CD4-positive, alpha-beta T cell (primary cell): ENCODE measurements around the gene SF3B2. TPM values are rescaled to one million over a fixed set of nuclear protein-coding genes. Genes with fewer than 3 reads are reported as not detected.

Experiments
- ATAC-seq: fragments of 200-7000 bp; cut with Tn5 transposase; one replicate; pipeline ENCODE4 v1.10.0; 2022; ENCODE audit warnings: mild to moderate bottlenecking; ENCODE audit not compliant: poor library complexity
- CTCF ChIA-PET: fragments of 350-600 bp; sonication (Branson Sonifier 250); formaldehyde crosslinking; loops from one replicate; lab custom pipeline; 2021; ENCODE audit warnings: antibody characterized with exemption, inconsistent platforms; lab: Charles Lee
- POLR2A ChIA-PET: fragments of 350-600 bp; sonication (Branson Sonifier 250); formaldehyde crosslinking; loops from one replicate; lab custom pipeline; 2021; ENCODE audit warnings: antibody characterized with exemption, inconsistent platforms; lab: Charles Lee
- DNase-seq, 14 experiments: peaks; one replicate each; pipeline ENCODE4 v3.0.0-alpha.2; 2013 to 2020; ENCODE audit warnings: mixed read lengths in 2 of 14
- H3K27ac ChIP-seq, 2 donors: one replicate each; pipeline versions ENCODE4 v1.5.1 to v1.7.0; 2013; ENCODE audit warnings: low read length in 2 of 2, low read depth in 1 of 2, mild to moderate bottlenecking in 1 of 2
- H3K27me3 ChIP-seq, 2 experiments: 1 replicate in 1 of 2; 2 replicates in 1 of 2; pipeline versions ENCODE4 v1.6.1 to v1.7.0; 2013; ENCODE audit warnings: low read length in 2 of 2, control low read depth in 1 of 2, mild to moderate bottlenecking in 1 of 2, moderate library complexity in 1 of 2; ENCODE audit not compliant: insufficient read depth in 2 of 2, control insufficient read depth in 1 of 2
- H3K36me3 ChIP-seq: one replicate; pipeline ENCODE4 v1.6.1; 2013; ENCODE audit warnings: low read length, control low read depth; ENCODE audit not compliant: insufficient read depth
- H3K4me1 ChIP-seq: one replicate; pipeline ENCODE4 v1.6.1; 2013; ENCODE audit warnings: low read length, control low read depth; ENCODE audit not compliant: insufficient read depth
- H3K4me3 ChIP-seq: one replicate; pipeline ENCODE4 v1.5.1; 2013; ENCODE audit warnings: mild to moderate bottlenecking, low read length, moderate library complexity
- H3K9me3 ChIP-seq, 2 experiments: 1 replicate in 1 of 2; 2 replicates in 1 of 2; pipeline versions ENCODE4 v1.6.1 to v1.7.0; 2013; ENCODE audit warnings: low read length in 2 of 2, mild to moderate bottlenecking in 2 of 2, control low read depth in 1 of 2, moderate library complexity in 1 of 2; ENCODE audit not compliant: control insufficient read depth in 1 of 2, insufficient read depth in 1 of 2
- H3K27ac Mint-ChIP-seq: one replicate; pipeline ENCODE4 v1.8.0; 2020; ENCODE audit warnings: mixed read lengths
- H3K27me3 Mint-ChIP-seq: one replicate; pipeline ENCODE4 v1.8.0; 2021; ENCODE audit warnings: mixed read lengths
- H3K36me3 Mint-ChIP-seq: one replicate; pipeline ENCODE4 v1.8.0; 2021; ENCODE audit warnings: low read depth, mixed read lengths
- H3K4me1 Mint-ChIP-seq: one replicate; pipeline ENCODE4 v1.8.0; 2021; ENCODE audit warnings: low read depth, mixed read lengths
- H3K4me3 Mint-ChIP-seq: one replicate; pipeline ENCODE4 v1.8.0; 2020; ENCODE audit warnings: mild to moderate bottlenecking, mixed read lengths
- H3K9me3 Mint-ChIP-seq: one replicate; pipeline ENCODE4 v1.8.0; 2020; ENCODE audit warnings: mixed read lengths
- CTCF ChIP-seq: fragments of 200-600 bp; IDR thresholded peaks from one replicate; pipeline ENCODE4 v1.8.0; 2022; ENCODE audit warnings: antibody characterized with exemption, mild to moderate bottlenecking
- intact Hi-C, 2 experiments: fragments of 100-400 bp; cut with DNase I in 1 of 2; cut with micrococcal nuclease in 1 of 2; formaldehyde crosslinking; loops; one replicate each; pipeline versions ENCODE4 v1.15.1 to v1.9.0; 2023 to 2025; cut with DNase I, micrococcal nuclease
- total RNA-seq, 174 experiments: library from RNA in 2 of 174; stranded (reverse) in 2 of 174; gene quantifications; one replicate each; pipeline ENCODE4 v1.2.3 and lab custom pipeline; 2021 to 2026

SF3B2 gene
- total RNA-seq, 2 experiments from 2014 or later = 182 to 196 TPM

- peaks cover 19% of the 10 kb centered on the region for H3K4me1 Mint-ChIP-seq
- CTCF ChIA-PET = no interaction called here
- intact Hi-C loops = no loop called here
- peaks cover 97% of the 10 kb centered on the region for H3K36me3 Mint-ChIP-seq
- POLR2A ChIA-PET = interaction anchor here (2.0 kb wide), 1 partner anchor 9 kb away, joined by 6 read pairs; the partner anchor contains the start of gene SF3B2
- no peaks in the 10 kb centered on the region for H3K27me3 Mint-ChIP-seq
- H3K9me3 Mint-ChIP-seq = no peaks in the 10 kb centered on the region
- H3K9me3 ChIP-seq = peaks cover 0 to 3% of the 10 kb centered on the region in 2 experiments
- no peak overlapping the region for H3K4me3 ChIP-seq
- TF ChIP-seq CTCF = no peak
- peaks cover 97% of the 10 kb centered on the region for H3K36me3 ChIP-seq
- DNase-seq (no peak), ATAC-seq (no peak)
- H3K27me3 ChIP-seq = no peaks in the 10 kb centered on the region
- no peak overlapping the region for H3K27ac ChIP-seq
- peaks cover 5% of the 10 kb centered on the region for H3K4me1 ChIP-seq
- H3K4me3 Mint-ChIP-seq = no peak overlapping the region
- peak overlapping the region; percentile 41 for H3K27ac Mint-ChIP-seq
Observed at GRCh38 chr11:66061268-66061667, 9.1 kb downstream of the SF3B2 start.

GRCh38 chr11:66062408-66062807, 10.2 kb downstream of the SF3B2 start:
- Histone ChIP-seq H3K27ac (no peak overlapping the region), H3K36me3 (peaks cover 97% of the 10 kb centered on the region), H3K4me3 (no peak overlapping the region), H3K4me1 (peaks cover 5% of the 10 kb centered on the region), H3K9me3 (peaks cover 0 to 3% of the 10 kb centered on the region in 2 experiments), H3K27me3 (no peaks in the 10 kb centered on the region)
- H3K36me3 Mint-ChIP-seq = peaks cover 98% of the 10 kb centered on the region
- H3K27ac Mint-ChIP-seq = no peak overlapping the region
- no peak for TF ChIP-seq CTCF
- ChIA-PET CTCF (no interaction called here), POLR2A (interaction anchor here (0.6 to 2.0 kb wide), 2 partner anchors 10 to 58 kb away, joined by 3 to 6 read pairs; partner anchors contain the start of gene SF3B2)
- intact Hi-C loops = no loop called here
- no peak for DNase-seq
- peaks cover 29% of the 10 kb centered on the region for H3K4me1 Mint-ChIP-seq
- no peaks in the 10 kb centered on the region for H3K9me3 Mint-ChIP-seq
- ATAC-seq = no peak
- H3K4me3 Mint-ChIP-seq = no peak overlapping the region
- H3K27me3 Mint-ChIP-seq = no peaks in the 10 kb centered on the region

- CTCF ChIA-PET = no interaction called here
- Histone ChIP-seq H3K9me3 (peaks cover 0 to 3% of the 10 kb centered on the region in 2 experiments), H3K4me1 (peaks cover 16% of the 10 kb centered on the region), H3K27ac (no peak overlapping the region), H3K4me3 (no peak overlapping the region), H3K27me3 (no peaks in the 10 kb centered on the region), H3K36me3 (peaks cover 98% of the 10 kb centered on the region)
- ATAC-seq (no peak), DNase-seq (no peak)
- Mint-ChIP-seq H3K36me3 (peaks cover 100% of the 10 kb centered on the region), H3K9me3 (no peaks in the 10 kb centered on the region), H3K4me1 (peaks cover 42% of the 10 kb centered on the region), H3K27ac (peak overlapping the region; percentile 67), H3K4me3 (no peak overlapping the region), H3K27me3 (no peaks in the 10 kb centered on the region)
- POLR2A ChIA-PET = no interaction called here
- intact Hi-C loops = no loop called here
- TF ChIP-seq CTCF = no peak
Observed at GRCh38 chr11:66063900-66064299, 11.7 kb downstream of the SF3B2 start.
